ENCODE measurements around the gene ZFHX2.
"Not testable (repeated sequence)": the region's sequence is repeated elsewhere in the genome, so short reads cannot be mapped to it uniquely, and the experiment has no call there.

GRCh38 chr14:23583761-23584526, 32.4 kb upstream of the ZFHX2 start:
- not testable (repeated sequence) for TF ChIP-seq POLR2A (IDR thresholded peaks at IDR 0.05; ENCODE audit: low read length); GATA1 (IDR thresholded peaks at IDR 0.05; ENCODE audit: low read depth, low read length)

All from erythroblast (primary cell).